ENCODE results near the gene RNF43.

The RNF43 gene

GRCh38 chr17:58396173-58396572 is 21.2 kb downstream of the RNF43 start:
- no peaks in the 10 kb centered on the region for H3K27me3 Mint-ChIP-seq (ENCODE audit: low read depth)

GRCh38 chr17:58394534-58395223 is 22.7 kb downstream of the RNF43 start:
- H3K27me3 Mint-ChIP-seq (ENCODE audit: low read depth) = no peaks in the 10 kb centered on the region
- H3K4me3 Mint-ChIP-seq = no peak overlapping the region
- H3K9me3 Mint-ChIP-seq = no peaks in the 10 kb centered on the region
- TF ChIP-seq, protein P1, sequence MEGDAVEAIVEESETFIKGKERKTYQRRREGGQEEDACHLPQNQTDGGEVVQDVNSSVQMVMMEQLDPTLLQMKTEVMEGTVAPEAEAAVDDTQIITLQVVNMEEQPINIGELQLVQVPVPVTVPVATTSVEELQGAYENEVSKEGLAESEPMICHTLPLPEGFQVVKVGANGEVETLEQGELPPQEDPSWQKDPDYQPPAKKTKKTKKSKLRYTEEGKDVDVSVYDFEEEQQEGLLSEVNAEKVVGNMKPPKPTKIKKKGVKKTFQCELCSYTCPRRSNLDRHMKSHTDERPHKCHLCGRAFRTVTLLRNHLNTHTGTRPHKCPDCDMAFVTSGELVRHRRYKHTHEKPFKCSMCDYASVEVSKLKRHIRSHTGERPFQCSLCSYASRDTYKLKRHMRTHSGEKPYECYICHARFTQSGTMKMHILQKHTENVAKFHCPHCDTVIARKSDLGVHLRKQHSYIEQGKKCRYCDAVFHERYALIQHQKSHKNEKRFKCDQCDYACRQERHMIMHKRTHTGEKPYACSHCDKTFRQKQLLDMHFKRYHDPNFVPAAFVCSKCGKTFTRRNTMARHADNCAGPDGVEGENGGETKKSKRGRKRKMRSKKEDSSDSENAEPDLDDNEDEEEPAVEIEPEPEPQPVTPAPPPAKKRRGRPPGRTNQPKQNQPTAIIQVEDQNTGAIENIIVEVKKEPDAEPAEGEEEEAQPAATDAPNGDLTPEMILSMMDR (IDR thresholded peaks at IDR 0.05; ENCODE audit: unreplicated experiment in 3 of 3) = no peak
- H3K4me1 Mint-ChIP-seq = peaks cover 14% of the 10 kb centered on the region
- H3K27ac Mint-ChIP-seq = peak overlapping the region in 1 of 3 experiments; percentile 57
- no peaks in the 10 kb centered on the region for H3K36me3 Mint-ChIP-seq (ENCODE audit: low read depth)

More at GRCh38 chr17:58396173-58396572, 21.2 kb downstream of the RNF43 start:
- H3K36me3 Mint-ChIP-seq (ENCODE audit: low read depth) = no peaks in the 10 kb centered on the region
- H3K4me1 Mint-ChIP-seq = peaks cover 9% of the 10 kb centered on the region
- no peaks in the 10 kb centered on the region for H3K9me3 Mint-ChIP-seq
- TF ChIP-seq, protein P1 (IDR thresholded peaks at IDR 0.05; ENCODE audit: unreplicated experiment in 3 of 3) = no peak
- H3K27ac Mint-ChIP-seq = no peak overlapping the region
- no peak overlapping the region for H3K4me3 Mint-ChIP-seq

GRCh38 chr17:58391302-58391984 is 25.9 kb downstream of the RNF43 start:
- Mint-ChIP-seq H3K27ac (peak overlapping the region; percentile 90 to 94 (median 93)), H3K36me3 (ENCODE audit: low read depth) (no peaks in the 10 kb centered on the region), H3K9me3 (no peaks in the 10 kb centered on the region), H3K27me3 (ENCODE audit: low read depth) (no peaks in the 10 kb centered on the region), H3K4me3 (peak overlapping the region in 1 of 3 experiments; percentile 11), H3K4me1 (peaks cover 23% of the 10 kb centered on the region)
- TF ChIP-seq, protein P1 (IDR thresholded peaks at IDR 0.05; ENCODE audit: unreplicated experiment in 3 of 3) = no peak

DNA sequence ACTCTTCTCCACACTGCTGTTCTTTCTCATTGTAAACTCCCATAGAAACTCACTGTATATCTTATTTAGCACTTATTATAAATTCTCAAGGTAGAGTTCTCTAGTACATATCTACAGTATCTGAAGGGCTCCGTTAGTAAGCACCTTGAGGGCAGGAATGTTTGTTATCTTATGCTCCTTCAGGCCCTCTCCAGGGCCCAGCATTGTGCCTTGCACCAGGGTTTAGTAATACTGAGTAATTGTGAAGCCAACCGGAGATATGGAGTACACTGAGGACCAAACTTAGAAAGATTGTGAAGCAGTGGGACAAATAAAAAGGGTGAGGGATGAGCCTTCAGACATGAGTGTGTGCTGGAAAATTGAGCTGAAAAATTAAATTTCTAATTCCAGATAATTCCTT is 26.4 kb downstream of the RNF43 start:
- Mint-ChIP-seq H3K27ac (peak overlapping the region; percentile 90 to 94 (median 93)), H3K36me3 (ENCODE audit: low read depth) (no peaks in the 10 kb centered on the region), H3K4me3 (no peak overlapping the region), H3K27me3 (ENCODE audit: low read depth) (no peaks in the 10 kb centered on the region), H3K9me3 (no peaks in the 10 kb centered on the region), H3K4me1 (peaks cover 23% of the 10 kb centered on the region)
- TF ChIP-seq, protein P1 (IDR thresholded peaks at IDR 0.05; ENCODE audit: unreplicated experiment in 3 of 3) = no peak

DNA sequence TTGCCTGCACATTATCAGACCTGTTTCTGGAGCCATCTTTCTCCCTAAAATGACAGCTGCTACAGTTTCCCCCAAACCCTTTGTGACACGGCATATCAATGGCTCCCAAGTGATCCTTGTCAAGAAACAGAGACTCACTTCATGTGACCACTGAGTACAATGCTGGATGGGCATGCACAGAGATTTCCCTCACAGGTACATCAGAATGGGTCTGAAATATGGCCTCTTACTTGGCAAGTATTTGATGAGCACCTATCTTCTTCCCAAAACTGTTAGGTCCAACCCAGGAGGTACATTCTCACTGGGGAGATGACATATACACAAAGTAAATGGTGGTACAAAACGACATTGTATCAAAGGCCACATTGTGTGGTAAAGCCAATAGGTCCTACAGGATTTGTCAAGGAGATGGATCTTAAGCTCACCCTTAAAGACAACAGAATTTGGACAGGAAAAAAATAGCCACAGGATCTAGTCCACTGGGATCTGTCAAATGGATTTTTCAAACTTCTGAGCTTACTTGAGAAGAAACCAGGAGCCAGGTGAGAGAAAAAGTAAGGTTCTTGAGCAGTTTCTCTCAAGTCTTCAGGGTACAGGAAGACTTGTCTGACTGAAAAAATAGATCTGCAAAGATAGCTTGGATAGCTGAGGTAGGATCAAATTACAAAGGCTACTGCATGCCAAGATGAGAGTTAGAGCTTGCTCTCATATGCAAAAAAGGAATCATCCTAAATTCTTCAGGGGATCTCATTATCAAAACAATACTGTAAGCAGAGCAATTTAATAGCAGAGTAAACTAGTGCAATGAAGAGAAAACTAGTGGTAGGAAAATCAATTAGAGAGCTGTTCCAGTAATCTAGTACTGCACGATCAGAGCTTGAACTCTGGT is 28.8 kb downstream of the RNF43 start:
- no peak overlapping the region for H3K4me3 Mint-ChIP-seq
- peak overlapping the region; percentile 13 to 85 (median 69) for H3K27ac Mint-ChIP-seq
- H3K27me3 Mint-ChIP-seq (ENCODE audit: low read depth) = no peaks in the 10 kb centered on the region
- no peaks in the 10 kb centered on the region for H3K36me3 Mint-ChIP-seq (ENCODE audit: low read depth)
- TF ChIP-seq, protein P1 (IDR thresholded peaks at IDR 0.05; ENCODE audit: unreplicated experiment in 3 of 3) = no peak
- no peaks in the 10 kb centered on the region for H3K9me3 Mint-ChIP-seq
- H3K4me1 Mint-ChIP-seq = peaks cover 42% of the 10 kb centered on the region
